HG03039 (cell line): Measurements from ENCODE around the gene TRIM26.
"Not testable (repeated sequence)": the region's sequence is repeated elsewhere in the genome, so short reads cannot be mapped to it uniquely, and the experiment has no call there.

Source experiments
- ATAC-seq: cut with Tn5 transposase; IDR thresholded peaks from one replicate; pipeline ENCODE4 v1.9.1; 2021; ENCODE audit warnings: mild to moderate bottlenecking, moderate library complexity; ENCODE audit not compliant: unreplicated experiment

TRIM26 gene

DNA sequence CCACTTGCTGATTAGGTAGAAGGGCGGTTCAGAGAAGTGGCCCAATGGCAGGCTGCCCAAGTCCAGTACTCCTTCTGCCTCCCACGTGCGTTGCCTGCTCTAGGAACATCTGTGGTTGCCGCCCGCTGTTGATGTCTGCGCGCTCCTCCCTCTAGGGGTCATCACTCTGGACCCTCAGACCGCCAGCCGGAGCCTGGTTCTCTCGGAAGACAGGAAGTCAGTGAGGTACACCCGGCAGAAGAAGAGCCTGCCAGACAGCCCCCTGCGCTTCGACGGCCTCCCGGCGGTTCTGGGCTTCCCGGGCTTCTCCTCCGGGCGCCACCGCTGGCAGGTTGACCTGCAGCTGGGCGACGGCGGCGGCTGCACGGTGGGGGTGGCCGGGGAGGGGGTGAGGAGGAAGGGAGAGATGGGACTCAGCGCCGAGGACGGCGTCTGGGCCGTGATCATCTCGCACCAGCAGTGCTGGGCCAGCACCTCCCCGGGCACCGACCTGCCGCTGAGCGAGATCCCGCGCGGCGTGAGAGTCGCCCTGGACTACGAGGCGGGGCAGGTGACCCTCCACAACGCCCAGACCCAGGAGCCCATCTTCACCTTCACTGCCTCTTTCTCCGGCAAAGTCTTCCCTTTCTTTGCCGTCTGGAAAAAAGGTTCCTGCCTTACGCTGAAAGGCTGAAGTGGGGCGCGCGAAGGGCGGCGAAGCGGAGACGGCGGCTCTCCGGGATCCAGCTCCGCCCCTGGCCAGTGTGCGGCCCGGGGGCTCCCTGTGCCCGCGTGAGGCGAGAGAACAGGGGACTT is 41.3 kb downstream of the TRIM26 start:
- ATAC-seq, result no peak

GRCh38 chr6:30169658-30170614 is 43.3 kb downstream of the TRIM26 start:
- no peak for ATAC-seq

DNA sequence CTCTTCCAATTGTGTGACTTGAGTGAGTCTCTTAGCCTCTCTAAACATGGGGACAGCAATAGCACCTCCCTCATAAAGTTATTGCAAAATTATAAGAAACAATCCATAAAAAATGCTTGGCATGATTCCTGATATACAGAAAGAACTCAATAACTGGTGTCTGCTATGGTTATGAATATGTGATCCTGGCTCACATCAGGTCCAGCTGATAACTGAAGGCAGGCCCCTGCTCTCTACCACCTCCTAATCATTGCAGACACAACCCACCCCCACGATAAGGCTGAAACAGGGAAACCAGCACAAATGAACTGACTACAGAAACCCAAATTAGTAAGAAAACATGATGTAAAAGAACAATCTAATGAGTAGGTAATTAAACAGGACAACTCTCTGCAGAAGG is 44.5 kb downstream of the TRIM26 start:
- ATAC-seq, result no peak

DNA sequence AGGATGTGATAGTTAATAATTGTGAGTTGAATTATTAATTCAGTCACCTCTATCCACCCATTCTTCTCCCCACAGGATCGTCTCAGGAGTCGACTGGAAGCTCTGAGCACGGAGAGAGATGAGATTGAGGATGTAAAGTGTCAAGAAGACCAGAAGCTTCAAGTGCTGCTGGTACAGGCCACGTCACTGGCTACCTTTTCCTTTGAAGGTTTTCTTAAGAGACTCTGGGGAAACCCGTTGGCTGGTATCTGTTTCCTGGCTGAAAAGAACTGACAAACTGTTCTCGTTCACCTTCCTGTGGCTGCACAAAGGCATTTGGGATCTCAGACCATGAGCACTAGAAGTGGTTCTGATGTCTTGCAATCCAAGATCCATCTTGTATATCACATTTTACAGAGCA is 46.1 kb downstream of the TRIM26 start:
- no peak for ATAC-seq

GRCh38 chr6:30165238-30165637 is 48.0 kb downstream of the TRIM26 start:
- not testable (repeated sequence) for ATAC-seq

- ATAC-seq, result no peak
Observed at GRCh38 chr6:30164714-30165113, 48.5 kb downstream of the TRIM26 start.

- no peak for ATAC-seq
Observed at GRCh38 chr6:30163918-30164654, 49.1 kb downstream of the TRIM26 start.

GRCh38 chr6:30163090-30163917 is 49.9 kb downstream of the TRIM26 start, which contains the start of gene TRIM15:
Gene TRIM15, plus strand, starts transcription at chr6:30163546. Its CDS starts 139 bp downstream, at chr6:30163685.
- ATAC-seq, result no peak

DNA sequence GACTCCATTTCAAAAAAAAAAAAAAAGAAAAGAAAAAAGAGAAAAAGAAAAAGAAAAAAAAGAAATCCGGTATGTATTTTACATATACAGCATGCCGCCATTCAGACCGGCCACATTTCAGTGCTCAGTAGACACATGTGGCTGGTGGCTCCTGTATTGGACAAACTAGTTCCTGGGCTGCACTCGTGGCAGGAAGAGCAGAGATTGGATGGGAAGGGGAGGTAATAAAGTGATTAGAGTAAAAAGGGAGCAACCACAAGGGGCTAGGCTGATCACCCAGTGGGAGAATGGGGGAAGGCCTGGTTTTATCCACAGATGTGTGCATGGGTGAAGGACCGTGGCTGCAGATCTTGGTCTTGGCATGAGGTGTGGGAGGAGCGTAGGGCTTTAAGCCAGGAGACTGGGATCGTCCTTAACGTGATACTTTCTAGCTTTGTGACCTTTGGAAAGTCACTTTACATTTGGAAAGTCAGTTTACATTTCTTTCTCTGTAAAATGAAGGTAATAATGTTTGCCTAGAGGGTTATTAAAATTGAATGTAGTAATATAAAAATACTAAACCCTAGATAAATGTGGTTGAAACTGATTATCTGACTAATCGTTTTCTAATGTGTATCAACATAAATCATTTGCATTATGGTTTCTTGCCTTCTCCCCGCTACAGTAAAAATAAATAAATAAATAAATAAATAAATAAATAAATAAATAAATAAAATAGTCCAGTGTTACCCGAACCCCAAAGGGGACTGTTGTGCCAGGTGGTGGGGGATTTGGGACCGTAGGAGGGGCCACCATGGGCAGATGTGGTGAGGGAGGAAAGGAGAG is 50.7 kb downstream of the TRIM26 start:
- ATAC-seq, result no peak

DNA sequence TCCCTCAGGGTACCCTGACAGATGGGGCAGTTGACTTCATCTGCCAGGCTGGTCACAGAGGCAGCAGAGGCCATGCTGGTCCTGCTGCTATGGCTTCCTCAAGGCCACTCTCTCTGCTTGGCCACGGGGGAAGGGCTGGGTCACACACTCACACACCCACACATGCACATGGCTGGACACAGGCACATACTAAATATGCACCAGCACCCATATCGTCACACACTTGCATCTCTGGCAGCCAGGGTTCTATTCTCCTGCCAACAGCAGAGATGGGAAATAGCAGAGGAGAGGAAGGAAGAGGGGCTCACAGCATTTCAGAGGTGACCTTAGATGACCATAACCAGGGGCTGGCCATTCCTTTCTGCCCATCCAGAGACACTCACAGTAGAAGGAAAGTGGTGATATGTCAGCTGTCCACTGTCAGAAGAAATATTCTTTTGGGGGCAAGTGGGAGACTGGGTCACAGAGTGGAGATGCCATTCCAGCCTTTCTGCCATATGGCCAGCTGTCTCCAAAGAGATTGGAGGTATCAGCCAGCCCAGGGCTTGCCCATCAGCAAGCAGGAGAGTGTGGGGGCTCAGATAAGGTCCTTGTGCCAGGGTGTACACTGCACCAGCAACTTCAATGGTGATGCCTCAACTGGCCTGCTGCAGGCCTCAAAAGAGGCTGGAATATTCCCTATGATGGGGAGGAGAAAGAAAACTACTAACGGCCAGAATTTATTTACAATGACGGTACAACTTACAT is 52.2 kb downstream of the TRIM26 start, which contains the start of gene TRIM10:
Gene TRIM10, minus strand, starts transcription at position 427 of the 747 bp plus-strand sequence. Its CDS starts 353 bp downstream, at position 74.
- no peak for ATAC-seq

GRCh38 chr6:30160008-30160784 is 53.0 kb downstream of the TRIM26 start:
- ATAC-seq, result no peak

DNA sequence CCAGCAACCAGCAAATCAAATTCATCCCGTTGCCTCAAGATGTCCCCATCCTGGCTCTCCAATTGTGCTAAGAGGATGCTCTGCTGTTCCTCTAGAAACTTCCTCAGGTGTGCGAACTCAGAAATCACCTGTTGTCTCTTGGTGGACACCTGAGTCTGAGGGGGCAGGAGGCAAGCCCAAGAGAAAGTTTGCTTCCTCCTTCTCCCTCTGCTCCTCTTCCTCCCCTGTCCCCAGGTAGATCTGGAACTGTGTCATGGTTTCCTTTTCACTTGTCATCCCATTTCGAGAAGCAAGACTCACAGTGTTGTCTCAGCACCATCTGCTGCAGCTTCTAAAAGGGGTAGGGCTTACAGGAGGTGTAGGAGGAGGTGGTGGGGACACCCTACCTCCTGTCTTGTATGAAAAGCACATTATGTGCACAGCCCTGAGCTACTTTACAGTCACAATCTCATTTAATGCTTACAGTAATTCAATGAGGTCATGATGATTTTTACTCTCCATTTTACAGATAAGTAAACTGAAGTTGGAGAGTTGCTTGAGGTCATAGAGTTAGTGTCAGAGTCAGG is 54.6 kb downstream of the TRIM26 start:
- ATAC-seq, result no peak

DNA sequence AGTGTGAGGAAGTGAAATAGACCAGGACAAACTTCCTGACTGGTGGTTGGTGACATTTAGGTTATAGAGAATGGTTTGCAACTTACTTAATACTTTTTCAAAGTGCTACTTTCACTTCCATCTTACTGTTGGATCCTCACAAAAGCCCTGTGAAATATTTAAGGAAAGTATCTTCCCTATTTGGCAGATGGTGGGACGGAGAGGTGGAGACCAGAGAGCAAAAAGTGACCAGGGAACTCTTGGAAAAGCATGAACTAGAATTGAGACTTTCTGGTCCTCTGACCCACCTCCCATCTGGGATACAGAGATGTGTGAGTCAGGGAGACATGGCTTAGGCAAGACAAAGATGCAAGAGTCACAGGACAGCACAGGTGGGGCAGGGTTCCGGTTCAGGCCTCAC is 55.2 kb downstream of the TRIM26 start:
- no peak for ATAC-seq

GRCh38 chr6:30157581-30157980 is 55.6 kb downstream of the TRIM26 start:
- no peak for ATAC-seq

DNA sequence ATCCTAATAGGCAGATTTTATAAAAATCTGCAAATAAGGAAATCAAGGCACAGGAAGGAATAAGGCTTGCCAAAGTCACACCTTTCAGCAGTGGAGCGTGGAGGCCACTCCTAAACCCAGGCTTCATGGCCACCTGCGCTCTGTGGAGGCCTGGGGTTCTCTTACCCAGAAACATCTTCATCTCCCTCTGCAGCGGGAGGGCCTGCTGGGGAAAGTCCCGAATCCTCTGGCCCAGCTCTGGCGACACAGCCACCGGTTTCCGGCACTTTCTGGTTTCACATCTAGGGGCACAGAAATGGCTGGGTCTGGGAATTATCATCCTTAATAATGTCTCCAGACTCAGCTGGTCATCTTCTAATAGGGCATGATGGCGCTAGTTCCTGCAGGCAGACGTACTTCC is 56.4 kb downstream of the TRIM26 start:
- ATAC-seq, result no peak

DNA sequence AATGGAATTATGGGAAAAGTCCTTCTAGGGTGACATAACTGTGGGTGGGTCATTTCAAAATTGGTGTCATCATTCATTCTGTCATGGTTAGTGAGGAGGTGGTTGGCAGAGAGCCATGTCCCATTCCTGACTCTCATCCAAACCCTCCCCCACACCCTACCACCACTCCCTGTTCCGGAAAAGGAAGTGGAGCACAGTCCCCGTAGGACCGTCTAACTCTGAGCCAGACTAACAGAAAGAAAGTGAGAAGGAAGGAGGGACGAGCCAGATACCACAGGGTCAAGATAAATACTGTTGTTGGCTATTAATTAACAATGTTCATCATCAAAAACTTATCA is 57.0 kb downstream of the TRIM26 start:
- no peak for ATAC-seq

DNA sequence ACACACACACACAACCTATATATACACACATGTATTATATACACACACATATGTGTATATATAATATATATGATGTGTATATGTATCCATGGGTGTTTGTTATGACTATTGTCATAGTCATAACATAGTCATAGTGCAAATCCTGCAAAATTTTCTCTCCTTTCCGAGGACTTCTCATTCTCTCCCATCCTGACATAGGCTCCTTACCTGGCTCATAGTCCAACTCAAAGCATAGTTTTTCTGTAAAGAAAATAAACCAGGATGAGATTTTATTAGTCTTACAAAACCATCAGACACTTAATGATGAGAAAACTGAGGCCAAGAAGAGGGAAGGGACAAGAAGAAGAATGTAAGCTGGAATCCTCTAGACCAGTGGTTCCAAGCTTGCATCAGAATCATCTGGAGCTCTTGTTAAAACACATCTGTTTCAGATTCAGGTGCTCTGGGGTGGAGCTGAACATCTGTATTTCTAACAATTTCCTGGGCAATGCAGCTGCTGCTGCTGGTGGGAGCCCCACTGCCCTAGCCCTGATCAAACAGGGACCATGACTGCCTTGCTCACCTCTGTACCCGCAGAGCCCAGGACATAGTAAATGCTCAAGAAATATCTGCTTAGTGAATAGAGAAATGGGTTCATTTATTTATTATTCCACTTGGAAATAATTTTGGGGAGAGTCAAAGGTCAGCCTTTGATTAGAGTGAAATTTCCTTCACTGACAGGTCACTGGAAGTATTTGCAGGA is 57.5 kb downstream of the TRIM26 start:
- ATAC-seq, result no peak
